ENCODE results near the gene PTBP2. TPM values are rescaled to one million over a fixed set of nuclear protein-coding genes. Genes with fewer than 3 reads are reported as not detected.

Gene PTBP2
- total RNA-seq, 1 donor from 2014 or later: 18.6 TPM

GRCh38 chr1:96845464-96845863 lies 123.9 kb downstream of the PTBP2 start:
- H3K4me3 Mint-ChIP-seq: no peak overlapping the region
- H3K9me3 Mint-ChIP-seq: peaks cover 2% of the 10 kb centered on the region
- no peaks in the 10 kb centered on the region for H3K27me3 Mint-ChIP-seq
- H3K4me1 Mint-ChIP-seq: no peaks in the 10 kb centered on the region
- H3K36me3 Mint-ChIP-seq (ENCODE audit: low read depth): no peaks in the 10 kb centered on the region
- H3K27ac Mint-ChIP-seq: no peak overlapping the region
- intact Hi-C loops (cut with micrococcal nuclease): no loop called here
- TF ChIP-seq CTCF (IDR thresholded peaks at IDR 0.05): no peak
- ATAC-seq (ENCODE audit: low read depth): no peak
- ChIA-PET POLR2A (no interaction called here), CTCF (interaction anchor here (1.4 kb wide), 1 partner anchor 610 kb away, joined by 6 read pairs; no protein-coding TSS in a partner anchor)
- no peak for DNase-seq

- POLR2A ChIA-PET: no interaction called here
- Mint-ChIP-seq H3K4me3 (no peak overlapping the region), H3K27ac (no peak overlapping the region), H3K9me3 (peaks cover 2% of the 10 kb centered on the region), H3K27me3 (no peaks in the 10 kb centered on the region), H3K4me1 (no peaks in the 10 kb centered on the region), H3K36me3 (ENCODE audit: low read depth) (no peaks in the 10 kb centered on the region)
- DNase-seq (no peak), ATAC-seq (ENCODE audit: low read depth) (no peak)
- CTCF ChIA-PET: no interaction called here
- no peak for TF ChIP-seq CTCF (IDR thresholded peaks at IDR 0.05)
- intact Hi-C loops (cut with micrococcal nuclease): no loop called here
Observed at GRCh38 chr1:96861836-96862235, 140.3 kb downstream of the PTBP2 start.

GRCh38 chr1:96863449-96863848 lies 141.9 kb downstream of the PTBP2 start:
- Mint-ChIP-seq H3K4me3 (no peak overlapping the region), H3K9me3 (peaks cover 2% of the 10 kb centered on the region), H3K4me1 (no peaks in the 10 kb centered on the region), H3K27ac (no peak overlapping the region), H3K27me3 (no peaks in the 10 kb centered on the region), H3K36me3 (ENCODE audit: low read depth) (no peaks in the 10 kb centered on the region)
- POLR2A ChIA-PET: no interaction called here
- DNase-seq: no peak
- CTCF ChIA-PET: no interaction called here
- intact Hi-C loops (cut with micrococcal nuclease): no loop called here
- TF ChIP-seq CTCF (IDR thresholded peaks at IDR 0.05): no peak
- no peak for ATAC-seq (ENCODE audit: low read depth)

All from activated B cell treated with CpG ODN at 0.5 μM for 24 hours (primary cell).